Liver (tissue), 3 donors: ENCODE data around the gene MFSD6.

ENCODE experiments used
- EGR1 ChIP-seq, 2 donors: IDR thresholded peaks; 2 replicates each; pipeline ENCODE4 v1.6.1; 2016 to 2018; ENCODE audit warnings: antibody characterized with exemption in 2 of 2, low read depth in 2 of 2
- JUND ChIP-seq, 2 donors: IDR thresholded peaks; 2 replicates each; pipeline ENCODE4 v1.6.1; 2016; ENCODE audit warnings: antibody characterized with exemption in 2 of 2
- RAD21 ChIP-seq, 2 donors: IDR thresholded peaks; 2 replicates each; pipeline ENCODE4 v1.6.1; 2016; ENCODE audit warnings: antibody characterized with exemption in 2 of 2, mild to moderate bottlenecking in 2 of 2
- TAF1 ChIP-seq: conservative IDR thresholded peaks from 2 replicates; pipeline ENCODE4 v1.6.1; 2016; ENCODE audit warnings: antibody characterized with exemption, mild to moderate bottlenecking
- YY1 ChIP-seq: IDR thresholded peaks from 2 replicates; pipeline ENCODE4 v1.6.1; 2016; ENCODE audit warnings: antibody characterized with exemption, mild to moderate bottlenecking
- TF ChIP-seq, protein P1 (sequence below): fragments of 150-350 bp; IDR thresholded peaks from 2 replicates; pipeline ENCODE4 v1.5.1; 2017; ENCODE audit warnings: improper control_type of control experiment, low read depth, low read length; ENCODE audit not compliant: missing input control
- TF ChIP-seq, protein P2 (sequence below): IDR thresholded peaks from 2 replicates; pipeline ENCODE4 v1.6.1; 2016; ENCODE audit warnings: antibody characterized with exemption, mild to moderate bottlenecking
- TF ChIP-seq, protein P3 (sequence below): IDR thresholded peaks from 2 replicates; pipeline ENCODE4 v1.6.1; 2016; ENCODE audit warnings: antibody characterized with exemption
- TF ChIP-seq, protein P4 (sequence below): IDR thresholded peaks from 2 replicates; pipeline ENCODE4 v1.6.1; 2016; ENCODE audit warnings: antibody characterized with exemption
- donor health status: healthy.
- donor health status: healthy.

DNA sequence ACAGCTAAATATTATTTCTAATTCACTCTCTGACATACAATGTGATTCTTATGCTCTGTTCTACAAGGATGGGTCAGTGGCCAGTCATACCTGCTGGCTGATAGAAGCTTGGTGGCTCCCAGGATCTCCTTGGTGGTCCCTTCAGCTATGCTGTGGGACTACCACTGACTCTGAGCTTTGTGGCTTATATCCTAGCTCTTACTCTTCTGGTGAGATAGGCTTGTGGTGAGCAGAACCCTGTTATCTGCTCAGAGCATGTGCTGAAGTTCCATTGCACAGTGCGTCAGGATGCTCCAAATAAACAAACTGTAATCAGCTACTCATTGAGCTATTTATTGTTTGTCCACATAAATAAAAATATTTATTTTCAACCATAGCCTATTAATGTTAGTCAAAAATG, 51.7 kb downstream of the MFSD6 start:
- TF ChIP-seq, protein P1, sequence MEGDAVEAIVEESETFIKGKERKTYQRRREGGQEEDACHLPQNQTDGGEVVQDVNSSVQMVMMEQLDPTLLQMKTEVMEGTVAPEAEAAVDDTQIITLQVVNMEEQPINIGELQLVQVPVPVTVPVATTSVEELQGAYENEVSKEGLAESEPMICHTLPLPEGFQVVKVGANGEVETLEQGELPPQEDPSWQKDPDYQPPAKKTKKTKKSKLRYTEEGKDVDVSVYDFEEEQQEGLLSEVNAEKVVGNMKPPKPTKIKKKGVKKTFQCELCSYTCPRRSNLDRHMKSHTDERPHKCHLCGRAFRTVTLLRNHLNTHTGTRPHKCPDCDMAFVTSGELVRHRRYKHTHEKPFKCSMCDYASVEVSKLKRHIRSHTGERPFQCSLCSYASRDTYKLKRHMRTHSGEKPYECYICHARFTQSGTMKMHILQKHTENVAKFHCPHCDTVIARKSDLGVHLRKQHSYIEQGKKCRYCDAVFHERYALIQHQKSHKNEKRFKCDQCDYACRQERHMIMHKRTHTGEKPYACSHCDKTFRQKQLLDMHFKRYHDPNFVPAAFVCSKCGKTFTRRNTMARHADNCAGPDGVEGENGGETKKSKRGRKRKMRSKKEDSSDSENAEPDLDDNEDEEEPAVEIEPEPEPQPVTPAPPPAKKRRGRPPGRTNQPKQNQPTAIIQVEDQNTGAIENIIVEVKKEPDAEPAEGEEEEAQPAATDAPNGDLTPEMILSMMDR = no peak
- TF ChIP-seq, protein P2, sequence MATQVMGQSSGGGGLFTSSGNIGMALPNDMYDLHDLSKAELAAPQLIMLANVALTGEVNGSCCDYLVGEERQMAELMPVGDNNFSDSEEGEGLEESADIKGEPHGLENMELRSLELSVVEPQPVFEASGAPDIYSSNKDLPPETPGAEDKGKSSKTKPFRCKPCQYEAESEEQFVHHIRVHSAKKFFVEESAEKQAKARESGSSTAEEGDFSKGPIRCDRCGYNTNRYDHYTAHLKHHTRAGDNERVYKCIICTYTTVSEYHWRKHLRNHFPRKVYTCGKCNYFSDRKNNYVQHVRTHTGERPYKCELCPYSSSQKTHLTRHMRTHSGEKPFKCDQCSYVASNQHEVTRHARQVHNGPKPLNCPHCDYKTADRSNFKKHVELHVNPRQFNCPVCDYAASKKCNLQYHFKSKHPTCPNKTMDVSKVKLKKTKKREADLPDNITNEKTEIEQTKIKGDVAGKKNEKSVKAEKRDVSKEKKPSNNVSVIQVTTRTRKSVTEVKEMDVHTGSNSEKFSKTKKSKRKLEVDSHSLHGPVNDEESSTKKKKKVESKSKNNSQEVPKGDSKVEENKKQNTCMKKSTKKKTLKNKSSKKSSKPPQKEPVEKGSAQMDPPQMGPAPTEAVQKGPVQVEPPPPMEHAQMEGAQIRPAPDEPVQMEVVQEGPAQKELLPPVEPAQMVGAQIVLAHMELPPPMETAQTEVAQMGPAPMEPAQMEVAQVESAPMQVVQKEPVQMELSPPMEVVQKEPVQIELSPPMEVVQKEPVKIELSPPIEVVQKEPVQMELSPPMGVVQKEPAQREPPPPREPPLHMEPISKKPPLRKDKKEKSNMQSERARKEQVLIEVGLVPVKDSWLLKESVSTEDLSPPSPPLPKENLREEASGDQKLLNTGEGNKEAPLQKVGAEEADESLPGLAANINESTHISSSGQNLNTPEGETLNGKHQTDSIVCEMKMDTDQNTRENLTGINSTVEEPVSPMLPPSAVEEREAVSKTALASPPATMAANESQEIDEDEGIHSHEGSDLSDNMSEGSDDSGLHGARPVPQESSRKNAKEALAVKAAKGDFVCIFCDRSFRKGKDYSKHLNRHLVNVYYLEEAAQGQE = no peak
- TF ChIP-seq, protein P3, sequence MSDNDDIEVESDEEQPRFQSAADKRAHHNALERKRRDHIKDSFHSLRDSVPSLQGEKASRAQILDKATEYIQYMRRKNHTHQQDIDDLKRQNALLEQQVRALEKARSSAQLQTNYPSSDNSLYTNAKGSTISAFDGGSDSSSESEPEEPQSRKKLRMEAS = no peak
- TF ChIP-seq, protein P4, sequence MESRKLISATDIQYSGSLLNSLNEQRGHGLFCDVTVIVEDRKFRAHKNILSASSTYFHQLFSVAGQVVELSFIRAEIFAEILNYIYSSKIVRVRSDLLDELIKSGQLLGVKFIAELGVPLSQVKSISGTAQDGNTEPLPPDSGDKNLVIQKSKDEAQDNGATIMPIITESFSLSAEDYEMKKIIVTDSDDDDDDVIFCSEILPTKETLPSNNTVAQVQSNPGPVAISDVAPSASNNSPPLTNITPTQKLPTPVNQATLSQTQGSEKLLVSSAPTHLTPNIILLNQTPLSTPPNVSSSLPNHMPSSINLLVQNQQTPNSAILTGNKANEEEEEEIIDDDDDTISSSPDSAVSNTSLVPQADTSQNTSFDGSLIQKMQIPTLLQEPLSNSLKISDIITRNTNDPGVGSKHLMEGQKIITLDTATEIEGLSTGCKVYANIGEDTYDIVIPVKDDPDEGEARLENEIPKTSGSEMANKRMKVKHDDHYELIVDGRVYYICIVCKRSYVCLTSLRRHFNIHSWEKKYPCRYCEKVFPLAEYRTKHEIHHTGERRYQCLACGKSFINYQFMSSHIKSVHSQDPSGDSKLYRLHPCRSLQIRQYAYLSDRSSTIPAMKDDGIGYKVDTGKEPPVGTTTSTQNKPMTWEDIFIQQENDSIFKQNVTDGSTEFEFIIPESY = no peak
- no peak for TF ChIP-seq RAD21 (IDR thresholded peaks at IDR 0.05)
- no peak for TF ChIP-seq EGR1 (IDR thresholded peaks at IDR 0.05; ENCODE audit: low read depth in 2 of 2)
- no peak for TF ChIP-seq TAF1
- TF ChIP-seq JUND (IDR thresholded peaks at IDR 0.05) = no peak
- no peak for TF ChIP-seq YY1
